Neuronal stem cell (in vitro differentiated cells): ENCODE results near the gene NAP1L4.

Source experiments
- DNase-seq: peaks from one replicate; pipeline ENCODE4 v3.0.0-alpha.2; 2013; ENCODE audit warnings: low spot score
- H2AFZ ChIP-seq: one replicate; pipeline ENCODE4 v1.6.1; 2013; ENCODE audit warnings: mild to moderate bottlenecking, low read length, inconsistent platforms
- H2AK5ac ChIP-seq: 2 replicates; pipeline ENCODE4 v1.6.1; 2013; ENCODE audit warnings: low read depth, mild to moderate bottlenecking, inconsistent platforms, low read length, moderate library complexity, mixed read lengths
- H2BK120ac ChIP-seq: 2 replicates; pipeline ENCODE4 v1.6.1; 2013; ENCODE audit warnings: low read depth, mild to moderate bottlenecking, inconsistent platforms, low read length, moderate library complexity, mixed read lengths
- H2BK12ac ChIP-seq: one replicate; pipeline ENCODE4 v1.6.1; 2013; ENCODE audit warnings: low read length, inconsistent platforms
- H2BK15ac ChIP-seq: 2 replicates; pipeline ENCODE4 v1.6.1; 2013; ENCODE audit warnings: mild to moderate bottlenecking, low read length, inconsistent platforms, mixed read lengths
- H2BK5ac ChIP-seq: one replicate; pipeline ENCODE4 v1.6.1; 2013; ENCODE audit warnings: inconsistent platforms, mild to moderate bottlenecking, low read length, moderate library complexity
- H3K14ac ChIP-seq: one replicate; pipeline ENCODE4 v1.6.1; 2013; ENCODE audit warnings: low read length, inconsistent platforms
- H3K18ac ChIP-seq: 2 replicates; pipeline ENCODE4 v1.6.1; 2013; ENCODE audit warnings: low read length, inconsistent platforms
- H3K23ac ChIP-seq: 2 replicates; pipeline ENCODE4 v1.6.1; 2013; ENCODE audit warnings: low read depth, mild to moderate bottlenecking, mixed read lengths, low read length, inconsistent platforms; ENCODE audit not compliant: poor library complexity
- H3K27ac ChIP-seq: replicated peaks from 3 replicates; pipeline ENCODE4 v1.5.1; 2013; ENCODE audit warnings: low read length, inconsistent platforms
- H3K27me3 ChIP-seq, 3 experiments: 2 replicates each; pipeline ENCODE4 v1.6.1; 2013; ENCODE audit warnings: low read length in 3 of 3, mild to moderate bottlenecking in 2 of 3, inconsistent platforms in 1 of 3, low read depth in 1 of 3, mixed read lengths in 1 of 3, moderate library complexity in 1 of 3; ENCODE audit not compliant: control insufficient read depth in 3 of 3, insufficient read depth in 3 of 3
- H3K36me3 ChIP-seq, 2 donors: replicated peaks in 1 of 2; 2 replicates each; pipeline ENCODE4 v1.6.1; 2013; ENCODE audit warnings: low read length in 2 of 2; ENCODE audit not compliant: control insufficient read depth in 2 of 2, insufficient read depth in 2 of 2
- H3K4ac ChIP-seq: 2 replicates; pipeline ENCODE4 v1.6.1; 2013; ENCODE audit warnings: inconsistent platforms, mild to moderate bottlenecking, low read length, moderate library complexity
- H3K4me1 ChIP-seq, 2 donors: 1 replicate in 1 of 2; 2 replicates in 1 of 2; pipeline ENCODE4 v1.6.1; 2013; ENCODE audit warnings: low read length in 2 of 2, low read depth in 1 of 2; ENCODE audit not compliant: control insufficient read depth in 2 of 2, insufficient read depth in 1 of 2
- H3K4me2 ChIP-seq: one replicate; pipeline ENCODE4 v1.6.1; 2013; ENCODE audit warnings: mild to moderate bottlenecking, low read length, inconsistent platforms; ENCODE audit not compliant: insufficient read depth, poor library complexity, severe bottlenecking
- H3K4me3 ChIP-seq, 2 donors: 2 replicates each; pipeline ENCODE4 v1.5.1; 2013; ENCODE audit warnings: low read length in 2 of 2, mild to moderate bottlenecking in 2 of 2, inconsistent platforms in 1 of 2, moderate library complexity in 1 of 2
- H3K79me1 ChIP-seq: one replicate; pipeline ENCODE4 v1.6.1; 2013; ENCODE audit warnings: low read depth, mild to moderate bottlenecking, inconsistent platforms, low read length, moderate library complexity
- H3K9ac ChIP-seq: one replicate; pipeline ENCODE4 v1.6.1; 2013; ENCODE audit warnings: mild to moderate bottlenecking, low read depth, low read length, inconsistent platforms; ENCODE audit not compliant: poor library complexity
- H3K9me3 ChIP-seq, 2 donors: replicated peaks in 1 of 2; 2 replicates each; pipeline versions ENCODE3 to v1.6.1; 2013; ENCODE audit warnings: low read length in 2 of 2, mild to moderate bottlenecking in 2 of 2, inconsistent platforms in 1 of 2, low read depth in 1 of 2, mixed read lengths in 1 of 2, moderate library complexity in 1 of 2; ENCODE audit not compliant: control insufficient read depth in 2 of 2, insufficient read depth in 1 of 2
- H4K8ac ChIP-seq: one replicate; pipeline ENCODE4 v1.6.1; 2013; ENCODE audit warnings: low read depth, mild to moderate bottlenecking, inconsistent platforms, low read length, moderate library complexity
- H4K91ac ChIP-seq: one replicate; pipeline ENCODE4 v1.6.1; 2013; ENCODE audit warnings: low read length, low read depth, mild to moderate bottlenecking, inconsistent platforms; ENCODE audit not compliant: poor library complexity
- WGBS, 2 donors: extraction: QIAGEN DNeasy Blood & Tissue Kit; methylation state at CpG; one replicate each; pipeline ENCODE4 v1.1.7; 2013; ENCODE audit warnings: missing lambda C conversion rate in 2 of 2, mixed read lengths in 1 of 2; ENCODE audit not compliant: insufficient read length in 2 of 2, insufficient replicate concordance in 1 of 2; ENCODE audit errors: extremely low coverage in 2 of 2; 5-methylcytosine and 5-hydroxymethylcytosine counted together

NAP1L4 gene

DNA sequence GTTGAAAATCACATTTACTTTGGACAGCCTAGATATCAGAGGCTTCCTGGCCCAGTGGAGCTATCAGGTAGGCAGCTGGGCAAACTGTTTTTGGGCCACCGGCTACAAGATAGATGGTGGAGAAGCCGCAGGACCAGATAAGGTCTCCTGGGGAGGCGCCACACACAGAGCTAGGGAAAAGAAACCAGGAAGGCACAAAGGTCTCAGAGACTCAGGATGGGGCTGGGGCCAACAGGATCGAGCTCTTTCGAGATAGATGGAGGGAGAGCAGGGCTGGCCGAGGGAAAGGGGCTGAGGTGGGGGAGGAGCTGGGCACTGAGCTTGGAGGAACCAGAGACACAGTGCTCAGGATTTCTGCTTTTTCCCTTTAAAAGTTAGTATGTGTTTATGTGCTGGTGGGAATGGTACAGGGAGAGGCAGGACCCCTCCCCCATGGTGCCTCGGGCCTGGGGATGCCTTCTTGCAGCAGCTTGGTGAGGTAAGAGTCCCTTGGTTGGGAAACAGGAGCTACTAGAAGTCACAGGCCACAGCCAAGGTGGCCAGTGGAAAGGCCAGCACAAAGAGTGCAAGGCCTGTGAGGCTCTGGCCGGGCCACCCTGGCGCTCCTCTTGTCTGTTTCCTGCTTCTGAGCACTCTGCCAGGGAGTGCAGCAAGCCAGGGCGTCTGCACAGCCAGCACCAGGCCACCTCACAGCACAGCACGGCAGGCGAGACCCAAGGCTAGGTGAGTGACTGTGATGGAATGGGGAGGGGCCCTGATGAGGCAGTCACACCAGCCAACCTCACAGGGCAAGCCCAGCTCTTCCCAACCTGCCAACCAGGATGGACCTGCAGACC is 11.5 kb upstream of the NAP1L4 start:
- Histone ChIP-seq H4K8ac (no peak overlapping the region), H3K4me3 (no peak overlapping the region), H3K27me3 (no peaks in the 10 kb centered on the region), H2BK120ac (no peak overlapping the region), H3K14ac (no peak overlapping the region), H2BK15ac (no peak overlapping the region), H3K36me3 (peaks cover 43 to 81% of the 10 kb centered on the region in 2 donors), H3K9ac (peak overlapping the region; percentile 38), H3K23ac (no peak overlapping the region), H3K4me1 (peaks cover 0 to 11% of the 10 kb centered on the region in 2 donors), H4K91ac (no peak overlapping the region), H3K9me3 (no peaks in the 10 kb centered on the region), H2BK12ac (no peak overlapping the region), H3K18ac (no peak overlapping the region), H2AK5ac (no peak overlapping the region), H3K4ac (no peak overlapping the region), H2AFZ (no peak overlapping the region), H2BK5ac (no peak overlapping the region), H3K27ac (no peak overlapping the region), H3K4me2 (no peak overlapping the region), H3K79me1 (peaks cover 1% of the 10 kb centered on the region)
- no CpG with 5 or more reads among the region's 12 CpGs for WGBS, 2 donors
- no peak for DNase-seq

- Histone ChIP-seq H3K36me3 (peaks cover 41 to 79% of the 10 kb centered on the region in 2 donors), H3K9ac (peak overlapping the region; percentile 61), H3K9me3 (no peaks in the 10 kb centered on the region), H4K8ac (no peak overlapping the region), H2BK120ac (no peak overlapping the region), H2BK12ac (no peak overlapping the region), H3K79me1 (peaks cover 1% of the 10 kb centered on the region), H3K27me3 (no peaks in the 10 kb centered on the region), H4K91ac (no peak overlapping the region), H2AFZ (no peak overlapping the region), H2BK15ac (no peak overlapping the region), H2AK5ac (no peak overlapping the region), H2BK5ac (no peak overlapping the region), H3K14ac (no peak overlapping the region), H3K4ac (no peak overlapping the region), H3K27ac (no peak overlapping the region), H3K23ac (peak overlapping the region; percentile 5), H3K4me3 (no peak overlapping the region), H3K4me2 (no peak overlapping the region), H3K4me1 (peaks cover 0 to 11% of the 10 kb centered on the region in 2 donors), H3K18ac (no peak overlapping the region)
- WGBS, 2 donors = no CpG with 5 or more reads among the region's 8 CpGs
- no peak for DNase-seq
These were observed 10.7 kb upstream of the NAP1L4 start for GRCh38 chr11:3002871-3003270.

GRCh38 chr11:3002351-3002861 is 10.3 kb upstream of the NAP1L4 start:
- H3K4ac ChIP-seq = no peak overlapping the region
- H3K27ac ChIP-seq = no peak overlapping the region
- no peak overlapping the region for H4K91ac ChIP-seq
- no peaks in the 10 kb centered on the region for H3K27me3 ChIP-seq
- no peak overlapping the region for H2AFZ ChIP-seq
- no peak overlapping the region for H2AK5ac ChIP-seq
- no peak overlapping the region for H3K14ac ChIP-seq
- no CpG with 5 or more reads among the region's 8 CpGs for WGBS, 2 donors
- peaks cover 1% of the 10 kb centered on the region for H3K79me1 ChIP-seq
- H3K4me2 ChIP-seq = no peak overlapping the region
- H3K18ac ChIP-seq = no peak overlapping the region
- peaks cover 37 to 74% of the 10 kb centered on the region in 2 donors for H3K36me3 ChIP-seq
- H2BK15ac ChIP-seq = no peak overlapping the region
- H3K23ac ChIP-seq = no peak overlapping the region
- peaks cover 0 to 11% of the 10 kb centered on the region in 2 donors for H3K4me1 ChIP-seq
- peak overlapping the region; percentile 61 for H3K9ac ChIP-seq
- H3K4me3 ChIP-seq = no peak overlapping the region
- no peak overlapping the region for H2BK5ac ChIP-seq
- no peak overlapping the region for H2BK120ac ChIP-seq
- no peak overlapping the region for H4K8ac ChIP-seq
- DNase-seq = no peak
- no peaks in the 10 kb centered on the region for H3K9me3 ChIP-seq
- no peak overlapping the region for H2BK12ac ChIP-seq

DNA sequence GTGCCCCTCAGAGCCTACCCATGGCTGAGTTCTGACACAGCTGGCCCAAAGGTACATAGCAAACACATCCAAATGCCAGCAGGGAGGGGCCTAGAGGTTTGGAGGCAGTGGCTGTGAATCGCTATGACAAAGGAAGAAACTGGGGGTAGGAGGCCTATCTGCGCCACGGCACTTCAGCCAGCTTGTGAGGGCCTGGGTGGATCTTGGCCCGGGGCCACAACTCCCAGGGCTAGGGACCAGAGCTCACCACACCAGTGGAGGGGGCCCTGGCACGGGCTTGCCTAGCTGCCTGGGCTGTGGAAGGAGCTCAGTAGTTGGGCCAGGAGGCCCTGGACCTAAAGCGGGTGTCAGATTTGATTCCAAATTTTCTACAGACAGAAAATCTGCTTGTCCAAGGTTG is 9.4 kb upstream of the NAP1L4 start:
- Histone ChIP-seq H3K23ac (peak overlapping the region; percentile 27), H2BK15ac (no peak overlapping the region), H3K9me3 (no peaks in the 10 kb centered on the region), H2BK120ac (no peak overlapping the region), H4K8ac (peak overlapping the region; percentile 17), H3K27ac (no peak overlapping the region), H3K14ac (no peak overlapping the region), H3K27me3 (no peaks in the 10 kb centered on the region), H3K9ac (no peak overlapping the region), H3K4me1 (peaks cover 0 to 11% of the 10 kb centered on the region in 2 donors), H2BK5ac (no peak overlapping the region), H2AFZ (no peak overlapping the region), H3K4me3 (no peak overlapping the region), H2BK12ac (no peak overlapping the region), H3K4me2 (no peak overlapping the region), H3K18ac (no peak overlapping the region), H4K91ac (no peak overlapping the region), H3K36me3 (peaks cover 30 to 67% of the 10 kb centered on the region in 2 donors), H2AK5ac (no peak overlapping the region), H3K4ac (no peak overlapping the region), H3K79me1 (peaks cover 1% of the 10 kb centered on the region)
- WGBS, 2 donors = no CpG with 5 or more reads among the region's 6 CpGs
- DNase-seq = no peak
